ENCODE results near the gene NCS1.

Gene NCS1

DNA sequence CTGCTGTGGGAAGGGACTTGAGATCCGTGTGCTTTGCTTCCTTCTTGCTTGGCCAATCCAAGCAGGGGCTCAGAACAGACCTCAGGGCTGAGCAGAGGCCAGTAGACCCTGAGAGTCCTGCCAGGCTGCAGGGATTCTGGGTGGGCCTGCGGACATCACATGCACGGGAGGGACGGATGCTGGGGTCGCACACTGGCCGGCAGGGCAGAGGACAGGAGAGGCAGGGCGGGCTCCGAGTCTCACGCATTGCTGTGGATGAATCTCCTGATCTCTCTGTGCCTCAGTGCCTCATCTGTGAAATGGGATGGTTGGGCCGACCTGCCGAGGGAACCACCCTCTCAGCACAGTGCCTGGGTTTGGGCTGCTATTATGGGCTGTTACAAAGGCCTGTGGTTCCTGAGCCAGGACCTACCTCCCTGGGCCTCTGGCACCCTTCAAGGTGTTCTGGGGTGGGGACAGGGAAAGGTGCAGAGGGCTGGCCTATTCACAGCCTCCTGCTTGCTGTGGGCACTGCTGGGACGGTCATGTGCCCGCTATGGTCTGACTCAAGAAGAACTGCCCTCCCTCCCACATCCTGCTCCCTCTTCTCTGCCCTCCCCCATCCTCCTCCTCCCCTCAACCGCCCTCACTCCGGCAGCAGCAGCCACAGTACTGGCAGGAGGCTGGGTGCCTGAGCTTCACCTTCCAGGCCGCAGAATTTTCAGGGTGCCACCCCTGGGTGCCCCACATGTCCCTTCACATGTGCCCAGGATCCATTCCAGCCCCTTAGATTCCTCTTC is 43.3 kb downstream of the NCS1 start:
- no peak for DNase-seq

DNA sequence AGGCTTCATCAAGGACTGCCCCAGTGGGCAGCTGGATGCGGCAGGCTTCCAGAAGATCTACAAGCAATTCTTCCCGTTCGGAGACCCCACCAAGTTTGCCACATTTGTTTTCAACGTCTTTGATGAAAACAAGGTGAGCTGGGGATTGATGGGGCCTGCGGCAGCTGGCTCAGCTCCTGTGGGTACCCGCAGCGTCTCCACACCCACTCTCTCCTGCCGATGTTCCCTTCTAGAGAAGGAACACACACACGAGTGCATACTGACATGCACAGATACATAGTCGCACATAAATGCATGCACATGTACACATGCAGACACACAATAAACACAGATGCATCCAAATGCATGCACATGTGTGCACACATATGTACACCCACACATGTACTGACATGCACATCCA is 45.6 kb downstream of the NCS1 start:
- DNase-seq = no peak

DNA sequence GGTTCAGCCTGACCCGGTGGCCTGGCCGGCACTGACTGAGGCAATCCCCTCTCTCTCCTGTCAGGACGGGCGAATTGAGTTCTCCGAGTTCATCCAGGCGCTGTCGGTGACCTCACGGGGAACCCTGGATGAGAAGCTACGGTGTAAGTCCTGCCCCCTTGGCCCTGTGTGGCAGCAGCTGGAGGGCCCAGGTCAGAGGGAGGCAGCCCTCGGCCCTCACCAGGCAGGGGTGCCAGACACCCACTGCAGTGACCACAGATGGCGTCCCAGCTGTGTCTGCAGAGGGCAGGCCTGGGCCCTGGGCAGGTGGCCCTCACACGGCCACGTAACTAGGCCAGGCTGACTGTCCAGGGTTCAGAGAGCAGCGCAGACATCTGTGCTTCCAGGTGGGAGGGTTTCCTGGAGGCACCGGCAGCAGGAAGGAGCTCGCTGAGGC is 47.5 kb downstream of the NCS1 start:
- DNase-seq = no peak

DNA sequence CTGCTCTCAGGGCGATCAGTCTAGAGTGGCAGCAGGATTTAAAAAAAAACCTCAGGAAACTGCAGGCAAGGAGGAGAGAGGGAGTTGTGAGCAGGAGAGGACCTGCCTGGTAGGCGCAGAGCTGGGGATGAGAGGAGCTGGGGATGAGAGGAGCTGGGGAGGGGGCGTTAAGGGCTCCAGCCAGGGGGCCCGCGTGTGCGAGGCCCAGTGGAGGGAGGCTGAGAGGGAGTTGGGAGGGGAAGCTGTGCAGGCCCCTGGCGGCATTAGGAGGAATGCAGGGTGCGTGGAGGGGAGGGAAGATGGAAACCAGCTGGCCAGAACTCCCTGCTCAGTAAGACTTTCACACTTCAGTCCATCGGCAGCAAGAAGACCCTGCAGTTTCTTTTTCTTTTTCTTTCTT is 48.1 kb downstream of the NCS1 start:
- no peak for DNase-seq

DNA sequence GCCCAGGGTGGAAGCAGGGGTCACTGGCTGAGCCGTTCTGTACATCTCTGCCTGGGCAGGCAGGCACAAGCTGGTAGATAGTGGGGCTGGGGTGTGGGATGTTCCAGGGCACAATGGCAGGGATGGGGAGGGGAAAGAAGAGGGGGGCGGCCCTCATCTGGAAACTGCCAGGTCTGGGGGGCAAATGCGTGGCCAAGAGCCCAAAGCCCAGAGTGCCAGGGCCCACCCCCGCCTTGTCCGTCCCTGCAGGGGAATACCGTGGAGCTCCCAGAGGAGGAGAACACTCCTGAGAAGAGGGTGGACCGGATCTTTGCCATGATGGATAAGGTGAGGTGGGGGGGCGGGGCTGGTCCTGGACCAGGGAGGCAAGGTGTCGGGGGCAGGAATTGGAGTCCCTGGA is 50.6 kb downstream of the NCS1 start:
- no peak for DNase-seq

DNA sequence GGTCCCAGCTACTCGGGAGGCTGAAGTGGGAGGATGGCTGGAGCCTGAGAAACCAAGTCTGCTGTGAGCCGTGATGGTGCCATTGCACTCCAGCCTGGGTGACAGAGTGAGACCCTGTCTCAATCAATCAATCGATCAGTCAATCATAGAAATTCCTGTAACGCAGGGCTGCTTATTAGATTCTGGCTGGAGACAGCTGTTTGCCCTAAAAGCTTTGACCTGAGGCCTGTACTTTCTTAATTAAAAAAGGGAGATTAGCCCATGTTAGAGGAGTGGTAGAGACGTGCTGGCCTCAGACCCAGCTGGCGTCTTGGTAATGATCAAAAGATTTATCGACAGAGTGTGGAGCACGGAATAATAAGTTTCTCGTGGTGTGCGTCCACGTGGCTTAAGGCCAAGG is 52.9 kb downstream of the NCS1 start:
- no peak for DNase-seq

DNA sequence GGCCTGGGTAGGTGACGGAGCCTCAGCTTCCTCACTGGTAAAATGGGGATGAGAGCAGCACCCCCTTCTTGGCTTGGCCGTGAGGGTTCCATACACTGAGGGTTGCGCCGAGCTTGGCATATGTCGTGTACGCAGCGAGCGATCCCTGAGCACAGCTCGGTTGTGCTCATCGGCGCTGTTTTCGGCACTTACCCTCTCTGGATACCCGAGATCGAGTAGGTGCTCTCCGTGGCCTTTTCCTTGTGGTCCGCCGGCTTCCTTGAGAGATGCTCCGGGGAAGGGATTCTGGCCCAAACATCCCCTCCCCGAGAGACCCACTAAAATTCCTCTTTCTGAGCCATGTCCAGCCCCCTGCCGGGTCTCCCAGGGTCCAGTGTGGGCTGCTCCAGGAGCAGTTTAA is 53.4 kb downstream of the NCS1 start:
- no peak for DNase-seq

DNA sequence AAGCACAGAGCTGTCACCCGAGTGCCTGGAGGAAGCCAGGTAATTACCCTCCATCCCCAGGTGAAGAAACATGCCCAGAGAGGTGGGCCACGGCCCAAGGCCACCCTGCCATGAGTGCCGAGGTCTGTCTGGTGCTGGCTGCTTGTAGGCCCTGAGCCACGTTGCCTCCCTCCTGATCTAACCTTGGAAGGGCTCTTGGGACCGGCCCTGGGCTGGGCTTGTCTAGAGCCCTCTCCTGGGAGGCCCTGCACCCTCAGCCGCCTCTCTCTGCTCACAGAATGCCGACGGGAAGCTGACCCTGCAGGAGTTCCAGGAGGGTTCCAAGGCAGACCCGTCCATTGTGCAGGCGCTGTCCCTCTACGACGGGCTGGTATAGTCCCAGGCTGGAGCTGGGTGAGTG is 53.9 kb downstream of the NCS1 start:
- DNase-seq = no peak

DNA sequence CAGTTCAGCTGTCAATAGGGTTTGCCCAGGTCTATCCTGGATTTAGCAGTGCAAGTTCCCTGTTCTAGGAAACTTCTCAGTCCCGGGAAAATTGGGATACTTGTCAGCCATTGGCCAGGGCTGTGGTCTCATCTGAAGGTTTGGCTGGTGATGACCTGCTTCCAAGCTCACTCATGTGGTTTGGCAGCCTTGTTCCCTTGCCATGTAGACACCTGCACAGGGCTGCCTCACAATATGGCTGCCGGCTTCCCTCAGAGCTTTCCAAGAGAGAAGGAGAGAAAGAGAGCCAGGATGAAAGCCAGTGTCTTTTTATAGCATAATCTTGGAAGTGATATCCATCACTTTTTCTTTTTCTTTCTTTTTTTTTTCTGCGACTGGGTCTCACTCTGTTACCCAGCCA is 55.6 kb downstream of the NCS1 start:
- DNase-seq = no peak

DNA sequence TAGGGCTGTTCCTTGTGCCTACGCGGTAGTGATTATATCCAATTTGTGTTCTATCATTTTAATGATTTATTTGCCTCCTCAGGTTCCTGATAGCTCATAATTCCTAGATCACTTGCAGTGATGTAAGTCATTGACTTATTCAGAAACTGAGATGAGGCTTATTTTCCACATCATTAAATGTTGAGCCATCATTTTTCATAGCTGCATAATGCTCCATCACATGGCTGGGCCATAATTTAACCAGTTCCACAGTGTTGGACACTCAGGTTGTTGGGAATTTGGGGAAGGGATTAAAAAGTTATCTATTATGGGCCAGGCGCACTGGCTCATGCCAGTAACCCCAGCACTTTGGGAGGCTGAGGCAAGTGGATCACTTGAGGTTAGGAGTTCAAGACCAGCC is 57.6 kb downstream of the NCS1 start:
- no peak for DNase-seq

DNA sequence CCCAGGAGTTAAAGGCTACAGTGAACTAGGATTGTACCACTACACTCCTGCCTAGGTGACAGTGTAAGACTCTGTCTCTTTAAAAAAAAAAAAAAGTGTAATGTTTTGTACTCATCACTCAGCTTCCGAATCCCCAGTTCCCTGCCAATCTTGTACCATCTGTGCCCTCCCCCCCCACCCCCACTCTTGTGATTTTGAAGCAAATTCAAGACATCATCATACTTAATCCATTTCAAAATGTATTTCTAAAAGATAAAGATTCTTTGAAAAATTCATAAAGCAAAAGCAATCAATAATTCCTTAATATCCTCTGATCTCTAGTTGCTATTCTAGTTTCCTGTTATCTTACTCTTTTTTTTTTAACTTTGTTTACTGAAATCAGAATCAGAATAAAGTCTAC is 58.4 kb downstream of the NCS1 start:
- no peak for DNase-seq

DNA sequence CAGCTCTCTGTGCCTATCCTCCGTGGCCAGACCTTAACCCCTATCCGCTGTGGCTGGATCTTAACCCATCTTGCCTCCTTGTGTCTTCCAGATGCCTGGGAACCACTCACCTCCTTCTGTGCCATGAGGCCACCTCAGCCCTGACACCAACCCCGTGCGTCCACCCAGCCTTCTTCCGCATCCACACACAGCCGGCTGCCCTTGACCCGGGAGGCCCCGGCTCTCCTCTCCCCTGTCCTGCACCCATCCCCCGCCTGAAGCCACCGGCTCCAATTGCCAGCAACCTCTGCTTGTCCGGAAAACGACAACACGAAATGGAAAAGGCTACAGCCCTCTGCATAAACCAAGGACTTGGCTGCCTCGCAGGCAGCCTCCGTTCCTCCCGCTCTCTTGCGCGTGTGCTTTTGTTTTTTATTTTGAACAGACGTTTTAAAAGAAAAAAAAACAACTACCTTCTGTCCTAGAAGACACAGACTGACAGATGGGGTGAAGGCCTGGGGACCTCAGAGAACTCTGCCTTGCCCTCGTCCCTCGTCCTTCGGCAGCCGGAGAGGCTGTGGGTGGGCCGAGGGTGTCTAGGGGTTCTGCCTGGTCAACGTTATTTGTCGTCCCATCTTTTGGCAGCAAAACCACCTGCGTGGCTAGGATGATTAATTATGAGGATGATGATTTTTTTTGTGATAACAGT is 60.8 kb downstream of the NCS1 start:
- no peak for DNase-seq

DNA sequence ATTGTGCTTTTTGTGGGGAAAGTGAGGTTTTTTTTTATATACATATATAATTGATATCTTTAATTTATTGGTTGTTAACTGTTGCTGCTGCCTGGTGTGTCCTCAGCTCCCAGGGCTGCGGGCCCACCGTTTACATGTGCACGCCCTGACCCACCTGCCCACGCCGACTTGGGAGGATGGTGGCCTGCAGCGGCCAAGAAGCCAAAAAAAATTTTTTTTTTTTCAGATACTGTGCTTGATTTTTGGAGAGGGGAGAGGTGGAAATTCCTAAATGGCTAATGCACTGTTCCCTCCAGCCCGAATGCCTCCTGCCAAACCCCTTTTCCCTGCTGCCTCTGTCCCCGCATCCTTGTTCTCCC is 61.4 kb downstream of the NCS1 start:
- DNase-seq = no peak

DNA sequence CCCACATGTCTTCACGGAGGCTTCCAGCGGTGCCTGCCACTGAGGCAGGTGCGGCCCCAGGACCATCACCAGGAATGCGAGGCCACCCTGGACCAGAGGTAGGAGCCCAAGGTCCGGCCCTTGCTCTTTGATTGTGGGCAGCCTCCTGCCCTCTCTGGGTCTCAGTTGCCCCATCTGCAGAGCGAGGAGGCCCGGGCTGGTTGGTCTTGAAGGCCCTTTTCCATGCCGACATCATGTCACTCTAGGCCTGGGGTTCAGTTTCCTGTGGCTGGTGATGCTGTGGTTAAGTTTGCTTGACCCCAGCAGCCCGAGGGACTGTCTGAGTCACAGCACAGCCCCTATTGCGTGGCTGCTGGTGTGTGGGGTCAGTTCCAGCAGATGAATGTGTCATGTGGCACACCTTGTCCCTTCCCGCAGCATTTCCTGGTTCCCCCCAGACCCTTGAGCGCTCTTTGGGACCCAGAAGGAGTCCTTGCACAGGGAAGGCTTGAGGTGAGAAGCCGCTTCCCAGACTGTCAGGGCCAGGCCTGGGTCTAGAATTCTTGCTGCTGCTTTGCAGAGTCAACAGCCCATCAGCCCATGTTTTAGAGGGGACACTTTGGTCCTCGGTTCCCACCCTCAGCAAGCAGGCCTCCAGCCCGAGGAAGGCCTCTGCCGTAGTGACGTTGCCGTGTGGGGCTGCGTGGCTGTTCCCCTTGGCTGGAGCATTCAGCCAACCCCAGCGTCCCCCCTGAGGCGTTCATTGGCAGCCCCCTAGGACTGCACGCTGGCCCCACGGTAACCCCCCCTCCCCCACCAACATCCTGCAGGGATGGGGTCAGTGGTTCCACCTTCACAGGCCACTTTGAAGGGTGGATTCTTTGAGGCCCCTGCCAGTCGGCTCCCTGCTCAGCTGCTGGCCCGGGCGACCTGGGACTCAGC is 62.4 kb downstream of the NCS1 start:
- DNase-seq = no peak

DNA sequence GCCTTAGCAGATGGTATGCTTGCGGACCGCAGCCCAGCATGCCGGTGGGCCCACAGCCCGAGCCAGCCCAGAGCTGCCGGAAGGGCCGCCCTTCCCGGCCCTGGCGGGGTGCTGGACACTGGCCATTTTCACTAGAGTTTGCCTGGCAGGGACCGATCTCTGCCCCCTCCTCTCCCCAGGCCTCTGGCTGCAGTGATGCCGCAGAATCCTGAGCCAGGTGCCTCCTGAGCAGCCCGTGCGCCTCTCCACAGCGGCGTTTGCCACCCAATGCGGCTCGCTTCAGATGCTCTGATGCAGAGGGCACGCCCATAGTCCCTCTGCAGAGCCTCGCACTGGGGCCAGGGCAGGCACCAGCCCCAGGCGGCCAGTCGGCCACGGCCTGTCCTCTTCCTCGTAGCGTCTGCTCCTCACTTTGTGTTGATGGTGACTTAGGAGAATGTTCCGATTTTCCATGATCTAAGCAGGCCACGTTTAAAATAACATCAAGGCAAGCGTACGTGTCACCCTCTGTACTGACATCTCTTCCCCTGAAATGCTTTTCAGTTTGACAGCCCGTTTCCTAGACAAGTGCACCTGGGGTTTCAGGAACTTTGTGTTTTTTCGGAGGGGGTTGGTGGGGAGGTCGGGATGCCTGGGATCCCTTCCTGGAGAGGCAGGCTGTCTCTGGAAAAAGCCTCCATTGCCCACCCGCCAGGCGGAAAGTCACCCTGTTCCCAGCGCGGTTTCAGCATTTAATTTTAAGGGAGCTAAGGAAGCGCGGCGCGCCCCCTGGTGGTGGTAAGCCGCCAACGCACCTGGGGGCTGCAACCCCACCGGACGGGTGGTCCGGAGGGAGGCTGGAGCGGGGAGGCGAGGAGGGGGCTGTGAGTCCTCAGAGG is 63.6 kb downstream of the NCS1 start:
- peak; percentile 27 for DNase-seq

DNA sequence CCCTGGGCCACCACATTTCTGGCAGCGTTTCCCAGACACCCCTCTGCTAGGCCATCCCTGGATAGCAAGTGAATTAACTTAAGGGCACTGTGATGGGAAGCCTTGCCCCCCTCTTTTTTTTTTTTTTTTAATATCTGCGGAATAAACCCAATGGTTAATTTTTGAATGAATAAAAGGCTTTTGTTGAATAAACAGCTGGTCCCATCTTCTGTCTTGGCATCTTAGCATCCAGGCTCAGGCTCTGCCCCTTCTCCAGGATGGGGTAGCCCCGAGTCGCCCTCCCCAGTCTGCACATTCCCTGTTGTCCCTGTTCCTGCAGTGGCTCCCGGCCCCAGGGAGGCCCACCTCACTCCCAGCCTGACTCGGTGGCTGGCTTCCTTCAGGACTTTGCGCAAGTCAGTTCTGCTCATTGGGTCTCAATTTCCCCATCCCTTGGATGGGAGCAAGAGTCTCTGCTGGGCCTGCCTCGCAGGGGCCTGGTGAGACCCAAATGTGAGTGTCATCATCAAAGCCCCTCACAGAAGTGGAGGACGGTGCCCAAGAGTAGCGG is 64.3 kb downstream of the NCS1 start:
- DNase-seq = no peak

DNA sequence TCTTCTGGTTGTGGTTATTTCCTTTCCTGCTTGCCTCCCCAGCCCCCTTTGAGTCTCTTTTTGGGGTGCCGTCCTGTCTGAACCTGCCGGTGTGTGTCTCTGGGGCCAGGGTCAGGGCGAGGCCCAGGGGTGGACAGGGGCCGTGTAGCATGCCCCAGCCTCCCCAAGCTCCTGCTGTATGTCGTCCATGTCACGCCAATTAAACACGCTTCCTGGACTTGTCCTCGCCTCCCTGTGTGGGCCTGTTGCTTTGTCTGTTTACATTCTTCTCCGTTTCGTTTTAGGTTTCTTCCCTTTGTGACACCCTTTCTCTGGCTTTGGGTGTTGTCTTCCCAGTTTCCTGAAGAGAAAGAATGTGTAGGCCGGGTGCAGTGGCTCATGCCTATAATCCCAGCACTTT is 64.9 kb downstream of the NCS1 start:
- no peak for DNase-seq

DNA sequence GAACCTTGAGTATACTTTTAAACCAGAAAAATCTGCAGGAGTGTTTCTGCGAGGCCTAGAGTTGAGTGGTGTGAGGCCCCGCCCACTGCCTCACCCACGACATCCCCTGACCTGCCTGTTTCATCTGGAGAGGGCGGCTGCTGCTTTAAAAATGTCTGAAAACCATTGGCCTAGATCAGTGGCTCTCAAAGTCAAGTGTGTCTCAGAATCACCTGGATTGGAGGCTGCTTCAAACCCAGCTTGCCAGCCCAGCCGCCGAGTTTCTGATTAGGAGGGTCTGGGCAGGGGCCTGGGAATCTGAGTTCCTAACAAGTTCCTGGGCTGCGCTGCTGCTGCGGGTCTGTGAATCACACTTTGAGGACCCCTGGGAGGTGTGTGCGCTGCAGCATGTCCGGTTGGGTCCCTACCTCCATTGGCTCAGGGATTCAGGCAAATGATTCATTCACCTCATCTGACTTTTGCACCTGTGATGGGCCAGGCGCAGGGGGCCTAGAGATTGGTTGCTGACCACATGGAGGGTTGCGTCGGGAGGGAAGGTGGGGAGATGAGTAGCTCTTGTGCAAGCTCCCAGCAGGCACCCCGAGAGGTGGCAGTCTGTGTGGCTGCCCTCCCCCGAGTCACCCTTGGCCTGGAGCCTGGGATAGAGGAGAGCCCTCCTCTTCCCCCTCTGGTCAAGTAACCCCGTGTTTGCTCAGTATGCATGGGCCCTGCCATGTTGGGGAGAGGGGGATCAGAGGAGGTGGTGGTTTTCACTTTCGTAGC is 65.7 kb downstream of the NCS1 start:
- peak; percentile 97 for DNase-seq

DNA sequence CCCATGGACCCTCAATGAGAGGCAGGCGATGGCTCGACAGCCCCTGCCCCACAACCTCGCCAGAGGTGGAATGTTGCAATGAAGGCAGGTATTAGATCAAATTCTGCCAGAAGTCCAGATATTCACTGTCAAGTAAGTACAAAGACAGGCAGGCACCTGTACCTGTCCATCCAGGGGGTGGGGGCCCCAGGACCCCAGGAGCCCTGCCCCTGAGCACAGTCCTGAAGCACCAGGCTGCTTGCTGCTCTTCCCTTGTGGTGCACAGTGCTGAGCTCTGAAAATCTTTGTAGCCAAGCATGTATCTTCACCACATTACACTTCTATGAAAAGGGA is 67.1 kb downstream of the NCS1 start:
- peak; percentile 75 for DNase-seq

DNA sequence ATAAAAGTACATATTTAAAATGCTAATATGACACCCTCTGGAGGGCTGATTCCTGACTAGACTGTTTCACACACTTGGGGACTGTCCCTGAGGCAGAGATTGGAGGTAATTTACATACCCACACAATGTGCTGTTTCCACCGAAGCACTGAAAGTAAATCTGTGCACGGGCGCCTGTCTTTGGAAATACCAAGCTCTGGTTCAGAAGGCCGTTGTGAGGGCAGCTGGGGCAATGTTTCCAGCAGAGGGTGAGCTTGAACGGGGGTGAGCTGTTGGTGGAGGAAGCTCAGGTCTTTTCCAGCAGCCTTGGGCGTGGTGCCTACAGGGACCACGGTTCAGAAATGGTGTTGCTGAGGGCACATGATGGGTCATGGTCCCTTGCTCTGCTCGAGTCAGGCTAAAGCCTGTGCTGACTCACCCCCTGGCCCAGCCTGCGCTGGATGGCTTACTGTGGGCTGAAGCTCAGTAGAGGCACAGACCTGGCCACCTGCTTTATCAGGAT is 67.6 kb downstream of the NCS1 start:
- peak; percentile 75 for DNase-seq

DNA sequence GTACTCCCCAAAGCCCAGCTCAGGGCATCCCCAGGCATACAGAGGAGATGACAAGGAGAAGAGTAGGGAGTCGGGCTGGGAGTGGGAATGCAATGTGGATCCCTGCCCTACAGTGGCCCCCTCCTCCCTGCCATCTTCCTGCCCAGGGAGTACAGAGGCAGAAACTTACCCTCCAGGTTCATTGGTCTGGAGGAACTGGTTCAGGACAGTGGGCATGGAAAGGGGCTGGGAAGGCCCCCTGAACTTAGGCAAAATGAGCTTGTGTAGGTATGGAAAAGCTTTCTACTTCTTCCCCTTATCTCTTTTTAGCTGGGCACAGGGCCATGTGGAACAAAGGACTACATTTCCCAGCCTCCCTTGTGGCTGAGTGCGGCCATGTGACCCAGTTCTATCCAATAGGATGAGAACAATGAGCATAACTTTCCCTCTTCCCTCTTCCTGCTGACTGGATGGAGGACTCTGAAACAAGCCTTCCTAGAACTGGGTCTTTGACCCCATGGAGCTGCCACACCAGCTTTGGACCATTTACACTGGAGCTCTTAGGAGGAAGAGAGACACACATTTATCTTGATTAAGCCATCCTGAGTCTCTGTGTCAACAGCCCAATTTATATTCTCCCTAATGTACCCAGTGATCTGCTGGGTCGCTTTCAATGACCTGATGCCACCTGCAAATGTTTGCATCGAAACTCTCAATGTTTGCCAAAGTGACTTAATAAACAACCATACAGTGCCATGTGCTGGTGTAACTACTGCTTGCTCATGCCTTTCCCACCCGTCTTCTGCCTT is 68.4 kb downstream of the NCS1 start:
- DNase-seq = peak; percentile 81

Data from DMS79 treated with DMSO at 0.1 percent for 48 hours (cell line).